VCaP (cell line): ENCODE measurements around the gene TAF5L.

ENCODE experiments used
- H3K27ac ChIP-seq: fragments of 450-650 bp; 2 replicates; pipeline ENCODE4 v1.5.1; 2017
- CTCF ChIP-seq: fragments of 450-650 bp; conservative IDR thresholded peaks from 2 replicates; pipeline ENCODE4 v1.5.1; 2017; ENCODE audit warnings: mild to moderate bottlenecking, moderate library complexity

Gene TAF5L

GRCh38 chr1:229619002-229619401 is 6.9 kb downstream of the TAF5L start:
- TF ChIP-seq CTCF = no peak
- no peak overlapping the region for H3K27ac ChIP-seq

GRCh38 chr1:229617351-229618100 is 8.4 kb downstream of the TAF5L start:
- H3K27ac ChIP-seq = no peak overlapping the region
- no peak for TF ChIP-seq CTCF

GRCh38 chr1:229614701-229615100 is 11.2 kb downstream of the TAF5L start:
- TF ChIP-seq CTCF = no peak
- no peak overlapping the region for H3K27ac ChIP-seq

GRCh38 chr1:229613938-229614337 is 12.0 kb downstream of the TAF5L start:
- TF ChIP-seq CTCF = no peak
- no peak overlapping the region for H3K27ac ChIP-seq

- H3K27ac ChIP-seq = no peak overlapping the region
- no peak for TF ChIP-seq CTCF
Measured at GRCh38 chr1:229608590-229608989, 17.3 kb downstream of the TAF5L start.

- TF ChIP-seq CTCF = no peak
- H3K27ac ChIP-seq = no peak overlapping the region
Measured at GRCh38 chr1:229607370-229607769, 18.6 kb downstream of the TAF5L start.

GRCh38 chr1:229603371-229604005 is 22.4 kb downstream of the TAF5L start:
- no peak for TF ChIP-seq CTCF
- H3K27ac ChIP-seq = no peak overlapping the region
